Left lung (tissue), 10 donors: ENCODE results near the gene OSBPL2. TPM values are rescaled to one million over a fixed set of nuclear protein-coding genes. Genes with fewer than 3 reads are reported as not detected.

Source experiments
- ATAC-seq: fragments of 200-7000 bp; cut with Tn5 transposase; one replicate; pipeline ENCODE4 v1.9.1; 2020; ENCODE audit warnings: moderate library complexity
- DNase-seq, 4 donors: peaks; one replicate each; pipeline ENCODE4 v3.0.0-alpha.2; 2013 to 2020
- H3K27ac ChIP-seq, 2 donors: fragments of 200-600 bp; sonication (generic) in 1 of 2; one replicate each; pipeline versions ENCODE4 v1.5.0 to v1.8.0; 2020 to 2021
- H3K27me3 ChIP-seq, 2 donors: fragments of 200-600 bp; sonication (generic) in 1 of 2; one replicate each; pipeline versions ENCODE4 v1.5.0 to v1.8.0; 2020 to 2021
- H3K36me3 ChIP-seq, 2 donors: fragments of 200-600 bp; sonication (generic) in 1 of 2; one replicate each; pipeline versions ENCODE4 v1.5.0 to v1.8.0; 2020 to 2021
- H3K4me1 ChIP-seq, 2 donors: fragments of 200-600 bp; one replicate each; pipeline ENCODE4 v1.8.0; 2021
- H3K4me3 ChIP-seq, 2 donors: fragments of 200-600 bp; sonication (generic) in 1 of 2; one replicate each; pipeline versions ENCODE4 v1.5.0 to v1.8.0; 2020 to 2021; ENCODE audit warnings: mild to moderate bottlenecking in 1 of 2
- H3K9me3 ChIP-seq, 2 donors: fragments of 200-600 bp; sonication (generic) in 1 of 2; one replicate each; pipeline versions ENCODE4 v1.5.0 to v1.8.0; 2020 to 2021
- intact Hi-C, 2 donors: fragments of 100-400 bp; cut with DNase I; formaldehyde crosslinking; loops; one replicate each; pipeline versions ENCODE4 v1.11.2 to v1.14.2; 2022
- polyA plus RNA-seq, 6 donors: library from polyadenylated mRNA; unstranded; fragments of 120-200 nt; gene quantifications; one replicate each; pipeline ENCODE4 v1.2.1, GENCODE V29; 2013; ENCODE audit not compliant: insufficient read length in 6 of 6
- total RNA-seq, 2 donors: library from RNA; stranded (reverse); fragmentation: NEBNext Ultra II Directional; extraction: Animal tissue kit (Norgen Biotek cat#: 25700); gene quantifications; one replicate each; pipeline ENCODE4 v1.2.1, GENCODE V29; 2021
- TF ChIP-seq, protein P1 (sequence below), 2 donors: fragments of 200-600 bp; sonication (generic) in 1 of 2; IDR thresholded peaks; one replicate each; pipeline versions ENCODE4 v1.5.0 to v1.8.0; 2021; ENCODE audit warnings: antibody characterized with exemption in 2 of 2
- donor health status: DM: no; HTN: yes; CAD: no.
- donor health status: DM: no; HTN: no; CAD: no.

The OSBPL2 gene
- total and polyA plus RNA-seq, 8 donors = 25.6 to 47.3 (median 32.4) TPM

DNA sequence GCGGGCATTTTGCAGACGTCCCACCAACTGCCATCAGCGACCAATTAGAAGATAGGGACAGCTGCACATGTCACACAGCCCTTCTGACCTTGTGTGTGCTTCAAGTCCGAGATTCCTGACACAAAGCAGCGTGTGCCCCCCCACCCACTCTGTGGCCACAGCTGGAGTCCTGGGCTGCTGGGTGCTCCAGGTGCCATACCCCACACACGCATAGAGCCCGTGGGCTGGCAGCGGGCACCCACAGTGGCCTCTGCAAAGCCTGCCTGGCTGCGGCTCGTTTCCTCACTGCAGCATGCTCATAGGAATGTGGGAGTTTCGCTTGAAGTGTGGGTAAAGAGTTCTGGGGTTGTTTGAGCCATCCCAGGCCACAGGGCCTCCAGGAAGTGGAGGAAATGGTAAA, 62.0 kb downstream of the OSBPL2 start:
- TF ChIP-seq, protein P1, sequence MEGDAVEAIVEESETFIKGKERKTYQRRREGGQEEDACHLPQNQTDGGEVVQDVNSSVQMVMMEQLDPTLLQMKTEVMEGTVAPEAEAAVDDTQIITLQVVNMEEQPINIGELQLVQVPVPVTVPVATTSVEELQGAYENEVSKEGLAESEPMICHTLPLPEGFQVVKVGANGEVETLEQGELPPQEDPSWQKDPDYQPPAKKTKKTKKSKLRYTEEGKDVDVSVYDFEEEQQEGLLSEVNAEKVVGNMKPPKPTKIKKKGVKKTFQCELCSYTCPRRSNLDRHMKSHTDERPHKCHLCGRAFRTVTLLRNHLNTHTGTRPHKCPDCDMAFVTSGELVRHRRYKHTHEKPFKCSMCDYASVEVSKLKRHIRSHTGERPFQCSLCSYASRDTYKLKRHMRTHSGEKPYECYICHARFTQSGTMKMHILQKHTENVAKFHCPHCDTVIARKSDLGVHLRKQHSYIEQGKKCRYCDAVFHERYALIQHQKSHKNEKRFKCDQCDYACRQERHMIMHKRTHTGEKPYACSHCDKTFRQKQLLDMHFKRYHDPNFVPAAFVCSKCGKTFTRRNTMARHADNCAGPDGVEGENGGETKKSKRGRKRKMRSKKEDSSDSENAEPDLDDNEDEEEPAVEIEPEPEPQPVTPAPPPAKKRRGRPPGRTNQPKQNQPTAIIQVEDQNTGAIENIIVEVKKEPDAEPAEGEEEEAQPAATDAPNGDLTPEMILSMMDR (IDR thresholded peaks at IDR 0.05) = no peak
- H3K4me1 ChIP-seq = peaks cover 14 to 25% of the 10 kb centered on the region in 2 donors
- no peak overlapping the region for H3K27ac ChIP-seq
- DNase-seq (peak in 1 of 4 donors; percentile 69), ATAC-seq (no peak)
- H3K27me3 ChIP-seq = no peaks in the 10 kb centered on the region
- H3K9me3 ChIP-seq = no peaks in the 10 kb centered on the region
- peaks cover 0 to 51% of the 10 kb centered on the region in 2 donors for H3K36me3 ChIP-seq
- no peak overlapping the region for H3K4me3 ChIP-seq
- intact Hi-C loops = loop anchor here (5.0 to 10.0 kb wide), 2 partner anchors 74 to 82 kb away; no protein-coding TSS in a partner anchor

DNA sequence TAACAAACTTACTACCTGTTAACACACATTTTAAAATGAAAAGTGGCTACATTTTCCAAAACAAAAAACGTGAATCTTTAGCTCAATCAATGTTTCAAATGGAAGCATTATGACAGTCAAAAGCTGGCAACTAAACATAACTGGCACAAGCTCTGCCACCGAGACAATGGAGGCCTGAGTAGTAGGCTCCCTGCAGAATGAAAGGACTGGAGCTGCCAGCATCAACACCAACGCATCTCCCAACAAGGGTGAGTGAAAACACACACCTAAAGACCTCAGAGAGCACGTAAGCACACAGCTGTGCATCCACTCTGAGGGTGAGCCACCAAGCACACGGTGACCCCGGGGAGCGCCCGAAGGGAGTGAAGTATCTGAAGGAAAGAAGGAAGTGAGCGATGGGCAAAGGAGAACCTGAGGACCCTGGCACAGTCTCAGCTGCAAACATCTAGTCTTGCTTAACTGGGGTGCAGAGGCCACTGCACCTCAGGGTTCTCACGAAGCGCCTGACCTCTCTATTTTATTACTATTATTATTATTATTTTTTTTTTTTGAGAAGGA, 62.9 kb downstream of the OSBPL2 start:
- ATAC-seq (no peak), DNase-seq (peak in 1 of 4 donors; percentile 20)
- Histone ChIP-seq H3K9me3 (no peaks in the 10 kb centered on the region), H3K27ac (peak overlapping the region in 1 of 2 donors; percentile 98), H3K4me3 (no peak overlapping the region), H3K27me3 (no peaks in the 10 kb centered on the region), H3K36me3 (peaks cover 0 to 51% of the 10 kb centered on the region in 2 donors), H3K4me1 (peaks cover 16 to 33% of the 10 kb centered on the region in 2 donors)
- TF ChIP-seq, protein P1 (IDR thresholded peaks at IDR 0.05) = no peak
- intact Hi-C loops = loop anchor here (5.0 to 10.0 kb wide), 2 partner anchors 74 to 81 kb away; no protein-coding TSS in a partner anchor

DNA sequence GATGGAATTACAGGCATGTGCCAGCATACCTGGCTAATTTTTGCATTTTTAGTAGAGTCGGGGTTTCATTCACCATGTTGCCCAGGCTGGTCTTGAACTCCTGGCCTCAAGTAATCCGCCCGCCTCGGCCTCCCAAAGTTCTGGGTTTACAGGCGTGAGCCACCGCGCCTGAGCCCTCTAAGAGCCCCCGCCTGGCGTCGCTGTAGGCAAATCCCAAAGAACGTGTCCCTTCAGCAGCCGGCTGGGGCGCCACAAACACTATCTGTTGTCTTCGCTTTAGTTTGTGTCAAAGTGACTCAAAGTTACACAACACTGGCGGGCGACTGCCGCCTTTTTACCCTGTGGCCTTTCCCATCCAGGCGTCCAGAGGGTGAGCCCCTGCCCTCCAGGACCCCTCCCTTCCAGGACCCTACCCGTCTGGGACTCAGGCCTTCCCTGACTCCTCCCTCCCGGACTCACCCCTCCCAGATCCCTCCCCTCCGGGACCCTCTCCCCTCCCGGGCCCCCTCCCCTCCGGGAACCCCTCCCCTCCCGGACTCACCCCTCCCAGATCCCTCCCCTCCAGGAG, 63.5 kb downstream of the OSBPL2 start:
- Histone ChIP-seq H3K4me3 (peak overlapping the region; percentile 93 to 96), H3K27me3 (no peaks in the 10 kb centered on the region), H3K36me3 (peaks cover 0 to 51% of the 10 kb centered on the region in 2 donors), H3K9me3 (no peaks in the 10 kb centered on the region), H3K4me1 (peaks cover 16 to 33% of the 10 kb centered on the region in 2 donors), H3K27ac (peak overlapping the region; percentile 96 to 98)
- intact Hi-C loops = loop anchor here (5.0 to 10.0 kb wide), 2 partner anchors 73 to 80 kb away; no protein-coding TSS in a partner anchor
- TF ChIP-seq, protein P1 (IDR thresholded peaks at IDR 0.05) = peak; percentile 85 to 87
- peak; percentile 71 for ATAC-seq
- DNase-seq = peak; percentile 81 to 96 (median 90)

DNA sequence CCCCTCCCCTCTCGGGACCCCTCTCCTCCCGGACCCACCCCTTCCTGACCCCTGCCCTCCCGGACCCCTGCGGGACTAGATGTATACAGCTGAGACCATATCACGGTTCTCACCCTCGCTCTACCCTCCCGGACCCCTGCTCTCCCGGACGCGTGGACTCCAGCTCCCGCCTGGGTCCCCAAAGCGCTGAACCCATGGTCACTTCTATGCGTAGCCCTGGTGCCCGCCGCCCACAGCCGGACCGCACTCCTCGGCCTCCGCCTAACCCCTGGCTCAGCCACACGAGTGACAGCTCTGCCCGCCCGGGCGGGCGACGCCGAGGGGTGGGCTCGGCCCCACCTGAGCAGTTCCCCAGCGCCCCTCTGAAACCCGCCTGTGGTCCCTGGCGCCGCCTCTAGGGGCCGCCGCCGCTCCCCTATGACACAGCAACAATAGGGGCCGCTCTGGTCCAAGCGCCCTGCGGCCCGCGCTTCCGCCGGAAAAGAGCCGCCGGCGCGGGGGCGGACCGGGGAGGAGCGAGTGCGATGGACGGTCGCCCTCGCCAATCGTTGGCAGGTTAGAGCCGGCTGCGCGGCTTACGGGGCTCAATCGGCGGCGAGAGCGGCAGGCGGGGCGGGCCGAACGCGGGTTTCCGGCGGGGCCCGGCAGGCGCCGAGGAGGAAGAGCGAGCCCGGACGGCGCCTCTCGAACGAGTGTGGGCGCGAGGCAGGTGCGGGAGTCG, 64.2 kb downstream of the OSBPL2 start, which contains the start of gene ADRM1:
Gene ADRM1 (plus strand): TSS at position 657 of the 721 bp plus-strand sequence. CDS start 572 bp downstream, outside the sequence.
- peak within 1 kb of the TSS; percentile 93 to 96 for H3K4me3 ChIP-seq

More for the DNA sequence above, 64.2 kb downstream of the OSBPL2 start, which contains the start of gene ADRM1:
- Histone ChIP-seq H3K9me3 (no peaks in the 10 kb centered on the region), H3K4me1 (peaks cover 16 to 33% of the 10 kb centered on the region in 2 donors), H3K27me3 (no peaks in the 10 kb centered on the region), H3K27ac (peak within 1 kb of the TSS; percentile 96 to 98), H3K36me3 (peaks cover 0 to 51% of the 10 kb centered on the region in 2 donors)
- DNase-seq (peak; percentile 95 to 98 (median 97)), ATAC-seq (peak; percentile 91)
- TF ChIP-seq, protein P1 (IDR thresholded peaks at IDR 0.05) = peak; percentile 95 to 96
- intact Hi-C loops = loop anchor here (5.0 to 10.0 kb wide), 2 partner anchors 72 to 80 kb away; no protein-coding TSS in a partner anchor
